Neuron (in vitro differentiated cells): ENCODE results near the gene SUPT3H.
"Not testable (repeated sequence)": the region's sequence is repeated elsewhere in the genome, so short reads cannot be mapped to it uniquely, and the experiment has no call there.

ENCODE experiments used
- H2AFZ ChIP-seq: one replicate; pipeline ENCODE4 v1.6.1; 2013; ENCODE audit warnings: low read depth, mild to moderate bottlenecking, inconsistent platforms, low read length, moderate library complexity
- H3K27me3 ChIP-seq: one replicate; pipeline ENCODE4 v1.6.1; 2013; ENCODE audit warnings: low read length; ENCODE audit not compliant: insufficient read depth
- H3K36me3 ChIP-seq: one replicate; pipeline ENCODE4 v1.6.1; 2013; ENCODE audit warnings: low read length; ENCODE audit not compliant: insufficient read depth
- H3K4me1 ChIP-seq: one replicate; pipeline ENCODE4 v1.6.1; 2013; ENCODE audit warnings: low read length; ENCODE audit not compliant: insufficient read depth
- H3K4me3 ChIP-seq: 2 replicates; pipeline ENCODE4 v1.5.1; 2013; ENCODE audit warnings: mild to moderate bottlenecking, low read length, moderate library complexity
- H3K9me3 ChIP-seq: one replicate; pipeline ENCODE4 v1.6.1; 2013; ENCODE audit warnings: low read length

Gene SUPT3H

DNA sequence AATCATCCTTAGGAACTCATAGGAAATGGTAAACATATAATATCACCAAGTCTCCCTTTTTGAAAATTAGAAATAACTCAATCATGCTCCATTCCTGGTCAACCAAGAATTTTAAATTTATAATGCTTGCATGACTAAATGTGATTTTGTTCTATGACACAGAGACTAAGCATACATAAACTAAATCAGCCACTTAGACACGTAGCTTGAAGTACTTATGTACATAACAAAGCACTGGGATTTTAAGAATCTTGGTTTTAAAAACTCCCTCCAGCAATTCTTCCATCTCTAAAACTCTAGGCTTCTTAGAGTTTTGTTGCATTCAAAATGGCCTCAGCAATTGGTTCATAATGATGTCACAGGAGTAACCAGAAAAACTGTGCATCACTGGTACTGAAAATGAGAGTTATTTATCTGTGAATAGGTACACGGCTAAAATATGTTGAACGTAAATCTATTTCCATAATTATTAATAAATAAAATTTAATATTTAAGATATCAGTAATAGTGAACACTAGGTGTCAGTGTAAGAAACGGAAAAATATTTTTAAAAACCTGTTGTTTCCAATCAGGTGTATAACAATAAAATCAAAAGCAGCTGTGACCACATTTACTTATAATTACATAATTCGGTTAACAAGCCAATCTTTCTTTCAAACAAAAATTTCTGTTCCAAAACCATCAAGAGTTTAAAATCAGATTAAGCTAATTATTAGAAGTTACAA is 291.2 kb downstream of the SUPT3H start:
- Histone ChIP-seq H3K4me1 (no peaks in the 10 kb centered on the region), H3K4me3 (no peak overlapping the region), H2AFZ (no peak overlapping the region), H3K36me3 (no peaks in the 10 kb centered on the region), H3K27me3 (no peaks in the 10 kb centered on the region), H3K9me3 (no peaks in the 10 kb centered on the region)

DNA sequence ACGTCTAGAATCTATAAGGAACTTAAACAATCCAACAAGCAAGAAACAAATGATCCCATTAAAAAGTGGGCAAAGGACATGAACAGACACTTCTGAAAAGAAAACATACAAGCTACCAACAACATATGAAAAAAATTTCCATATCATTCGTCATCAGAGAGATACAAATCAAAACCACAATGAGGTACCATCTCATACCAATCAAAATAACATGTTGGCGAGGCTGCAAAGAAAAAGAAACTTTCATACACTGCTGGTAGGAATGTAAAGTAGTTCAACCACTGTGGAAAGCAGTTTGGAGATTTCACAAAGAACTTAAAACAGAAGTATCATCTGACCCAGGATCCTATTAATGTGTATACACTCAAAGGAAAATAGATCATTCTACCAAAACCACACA is 293.5 kb downstream of the SUPT3H start:
- Histone ChIP-seq H2AFZ (no peak overlapping the region), H3K9me3 (peaks cover 3% of the 10 kb centered on the region), H3K36me3 (no peaks in the 10 kb centered on the region), H3K27me3 (no peaks in the 10 kb centered on the region), H3K4me3 (no peak overlapping the region), H3K4me1 (no peaks in the 10 kb centered on the region)

DNA sequence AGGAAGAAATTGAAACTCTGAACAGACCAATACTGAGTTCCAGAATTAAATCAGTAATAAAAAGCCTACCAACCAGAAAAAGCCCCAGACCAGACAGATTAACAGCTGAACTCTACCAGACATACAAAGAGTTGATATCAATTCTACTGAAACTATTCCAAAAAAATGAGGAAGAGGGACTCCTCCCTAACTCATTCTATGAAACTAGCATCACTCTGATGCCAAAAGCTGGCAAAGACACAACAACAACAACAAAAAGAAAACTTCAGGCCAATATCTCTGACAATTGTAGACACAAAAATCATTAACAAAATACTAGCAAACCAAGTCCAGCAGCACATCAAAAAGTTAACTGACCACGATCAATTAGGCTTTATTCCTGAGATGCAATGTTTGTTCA is 295.6 kb downstream of the SUPT3H start:
- no peak overlapping the region for H2AFZ ChIP-seq
- peaks cover 4% of the 10 kb centered on the region for H3K9me3 ChIP-seq
- no peaks in the 10 kb centered on the region for H3K4me1 ChIP-seq
- H3K36me3 ChIP-seq, result no peaks in the 10 kb centered on the region
- no peaks in the 10 kb centered on the region for H3K27me3 ChIP-seq
- H3K4me3 ChIP-seq, result no peak overlapping the region

DNA sequence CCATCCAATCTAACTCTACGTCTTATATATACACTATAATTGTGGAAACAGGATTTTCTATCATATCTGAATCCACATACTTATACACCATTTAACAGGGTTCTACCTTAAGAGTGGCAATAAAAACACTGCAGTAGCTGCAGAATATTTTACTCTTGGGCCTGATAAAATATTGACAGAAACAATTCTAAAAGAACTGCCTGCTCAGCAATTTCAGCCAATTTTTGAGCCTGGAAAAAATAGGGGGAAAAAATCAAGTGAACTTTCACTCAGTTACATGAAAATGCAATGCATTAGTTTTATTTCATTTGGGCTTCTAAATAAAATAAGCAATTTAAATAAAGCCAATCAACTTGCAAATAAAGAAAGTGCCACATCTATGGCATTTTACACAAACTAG is 296.1 kb downstream of the SUPT3H start:
- H3K27me3 ChIP-seq, result no peaks in the 10 kb centered on the region
- no peak overlapping the region for H3K4me3 ChIP-seq
- no peak overlapping the region for H2AFZ ChIP-seq
- no peaks in the 10 kb centered on the region for H3K36me3 ChIP-seq
- H3K9me3 ChIP-seq, result peaks cover 4% of the 10 kb centered on the region
- no peaks in the 10 kb centered on the region for H3K4me1 ChIP-seq

DNA sequence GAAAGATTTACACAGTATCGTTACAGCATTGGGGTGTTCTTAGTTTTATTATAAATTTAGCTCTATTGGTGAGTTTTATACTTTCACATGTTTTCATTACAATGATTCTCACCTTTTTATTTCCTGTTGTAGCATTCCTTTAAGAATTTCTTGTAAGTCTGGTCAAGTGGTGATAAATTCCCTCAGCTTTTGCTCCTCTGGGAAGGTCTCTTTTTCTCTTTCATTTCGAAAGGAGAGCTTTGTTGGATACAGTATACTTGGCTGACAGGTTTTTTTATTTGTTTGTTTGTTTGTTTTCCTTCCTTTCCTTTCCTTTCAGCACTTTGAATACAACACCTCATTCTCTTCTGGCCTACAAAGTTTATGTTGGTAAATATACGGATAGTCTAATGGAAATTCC is 299.3 kb downstream of the SUPT3H start:
- no peak overlapping the region for H3K4me3 ChIP-seq
- no peaks in the 10 kb centered on the region for H3K27me3 ChIP-seq
- H3K9me3 ChIP-seq, result peaks cover 4% of the 10 kb centered on the region
- no peaks in the 10 kb centered on the region for H3K36me3 ChIP-seq
- H2AFZ ChIP-seq, result no peak overlapping the region
- no peaks in the 10 kb centered on the region for H3K4me1 ChIP-seq

DNA sequence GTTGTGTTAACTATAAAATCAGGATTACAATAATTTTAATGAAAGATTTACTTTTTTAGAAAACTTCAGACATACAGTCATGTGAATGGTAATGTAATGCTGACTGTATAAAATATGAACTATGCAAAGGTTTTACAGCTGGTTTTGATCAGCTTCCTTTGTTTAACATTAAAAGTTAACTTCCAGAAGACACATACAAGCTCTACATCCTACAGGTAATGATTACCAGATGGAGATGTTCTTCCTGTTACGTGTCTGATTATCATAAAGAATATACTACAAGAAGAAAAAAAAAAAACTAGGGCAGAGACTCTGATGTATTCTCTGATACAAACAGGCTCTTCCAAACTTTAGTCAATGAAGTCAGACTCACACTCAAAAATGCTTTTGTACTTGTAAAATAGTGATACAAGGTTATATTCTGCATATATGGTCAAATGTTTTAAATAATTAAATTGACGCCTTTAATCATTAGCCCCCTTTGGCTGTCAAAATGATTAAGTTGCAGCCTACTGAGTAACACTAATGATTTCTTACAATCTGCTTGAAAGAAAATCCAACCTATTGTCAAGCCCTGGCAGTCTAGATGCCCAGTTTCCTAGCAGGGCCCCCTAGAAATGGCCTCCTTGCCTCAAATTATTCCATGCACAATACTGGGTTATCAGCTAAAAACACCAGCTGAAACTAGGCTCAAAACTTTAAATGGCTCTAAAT is 301.4 kb downstream of the SUPT3H start:
- no peak overlapping the region for H3K4me3 ChIP-seq
- no peaks in the 10 kb centered on the region for H3K36me3 ChIP-seq
- no peaks in the 10 kb centered on the region for H3K4me1 ChIP-seq
- H2AFZ ChIP-seq, result no peak overlapping the region
- H3K9me3 ChIP-seq, result peaks cover 4% of the 10 kb centered on the region
- H3K27me3 ChIP-seq, result no peaks in the 10 kb centered on the region

DNA sequence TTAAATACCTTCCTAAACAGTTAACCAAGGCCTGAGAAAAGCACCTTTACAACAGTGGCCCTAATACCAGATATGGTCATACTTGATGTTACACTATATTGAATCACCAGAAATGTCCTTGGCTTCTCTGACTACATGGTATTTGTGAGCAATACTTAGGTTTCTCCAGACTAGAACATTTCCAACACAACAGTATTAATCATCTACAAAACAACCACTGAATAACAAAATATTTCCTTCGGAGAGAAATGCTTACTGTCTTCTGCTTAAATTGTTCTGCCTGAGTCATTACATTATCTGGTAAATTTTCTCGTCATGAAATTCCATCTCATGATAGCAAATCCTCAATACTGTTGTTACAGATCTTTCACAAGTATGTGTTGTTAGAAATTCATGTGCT is 302.5 kb downstream of the SUPT3H start:
- no peak overlapping the region for H3K4me3 ChIP-seq
- peaks cover 4% of the 10 kb centered on the region for H3K9me3 ChIP-seq
- no peak overlapping the region for H2AFZ ChIP-seq
- no peaks in the 10 kb centered on the region for H3K27me3 ChIP-seq
- no peaks in the 10 kb centered on the region for H3K4me1 ChIP-seq
- no peaks in the 10 kb centered on the region for H3K36me3 ChIP-seq

DNA sequence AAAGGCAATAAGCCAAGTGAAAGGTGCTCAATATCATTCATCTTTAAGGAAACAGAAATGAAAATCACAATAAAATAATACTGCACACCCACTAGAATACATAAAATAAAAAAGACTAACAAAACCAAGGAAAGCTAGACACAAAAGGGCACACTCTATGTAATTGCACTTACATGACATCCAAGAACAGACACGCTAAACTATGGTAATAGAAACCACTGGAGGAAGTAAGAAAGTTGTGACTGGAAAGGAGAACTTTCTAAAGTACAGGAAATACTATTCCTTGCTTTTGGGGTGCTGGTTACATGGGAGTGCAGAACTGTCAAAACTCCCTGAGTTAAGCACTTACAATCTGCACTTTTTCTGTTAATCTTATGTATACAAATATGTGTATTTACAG is 303.3 kb downstream of the SUPT3H start:
- Histone ChIP-seq H2AFZ (no peak overlapping the region), H3K4me3 (no peak overlapping the region), H3K4me1 (no peaks in the 10 kb centered on the region), H3K36me3 (no peaks in the 10 kb centered on the region), H3K9me3 (peaks cover 3% of the 10 kb centered on the region), H3K27me3 (no peaks in the 10 kb centered on the region)

DNA sequence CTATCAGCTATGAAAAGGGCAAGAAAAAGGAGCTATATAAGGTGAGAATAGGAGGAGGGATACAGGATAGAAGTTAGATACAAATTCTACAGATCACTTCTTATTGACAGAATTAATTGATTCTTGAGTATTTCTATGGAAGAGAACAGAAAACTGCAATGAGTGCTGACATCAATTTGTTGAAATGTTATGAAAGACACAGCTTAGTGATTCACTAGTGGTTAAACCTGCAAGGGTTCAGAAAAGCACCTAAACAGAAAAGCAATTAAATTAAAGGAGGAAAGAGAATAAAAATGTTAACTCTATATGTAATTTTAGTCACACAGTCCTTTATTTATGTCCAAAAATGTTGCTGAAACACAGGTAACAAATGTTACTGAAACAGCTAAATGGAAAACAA is 304.0 kb downstream of the SUPT3H start:
- Histone ChIP-seq H3K4me1 (no peaks in the 10 kb centered on the region), H3K36me3 (no peaks in the 10 kb centered on the region), H3K4me3 (no peak overlapping the region), H3K9me3 (no peaks in the 10 kb centered on the region), H2AFZ (no peak overlapping the region), H3K27me3 (no peaks in the 10 kb centered on the region)

DNA sequence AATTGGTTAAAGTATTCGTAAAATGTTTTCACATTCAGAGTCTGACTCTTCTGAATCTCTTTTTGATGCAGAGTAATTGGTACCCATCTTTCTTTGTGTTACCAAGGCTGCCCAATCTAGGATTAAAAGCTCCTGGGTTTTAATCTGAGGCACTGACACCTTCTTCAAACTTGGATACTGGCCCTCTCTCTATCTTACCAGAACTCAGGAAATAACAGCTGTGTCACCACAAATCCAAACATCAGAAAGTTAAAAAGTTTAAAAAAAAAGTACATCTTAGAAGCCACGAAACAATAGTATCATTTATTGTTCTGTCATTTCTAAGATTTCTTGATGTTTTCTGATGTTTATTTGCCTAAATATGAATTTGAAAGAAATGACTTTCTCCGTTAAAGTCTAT is 305.1 kb downstream of the SUPT3H start:
- H3K27me3 ChIP-seq, result no peaks in the 10 kb centered on the region
- H2AFZ ChIP-seq, result no peak overlapping the region
- H3K9me3 ChIP-seq, result no peaks in the 10 kb centered on the region
- no peaks in the 10 kb centered on the region for H3K36me3 ChIP-seq
- no peaks in the 10 kb centered on the region for H3K4me1 ChIP-seq
- H3K4me3 ChIP-seq, result no peak overlapping the region

DNA sequence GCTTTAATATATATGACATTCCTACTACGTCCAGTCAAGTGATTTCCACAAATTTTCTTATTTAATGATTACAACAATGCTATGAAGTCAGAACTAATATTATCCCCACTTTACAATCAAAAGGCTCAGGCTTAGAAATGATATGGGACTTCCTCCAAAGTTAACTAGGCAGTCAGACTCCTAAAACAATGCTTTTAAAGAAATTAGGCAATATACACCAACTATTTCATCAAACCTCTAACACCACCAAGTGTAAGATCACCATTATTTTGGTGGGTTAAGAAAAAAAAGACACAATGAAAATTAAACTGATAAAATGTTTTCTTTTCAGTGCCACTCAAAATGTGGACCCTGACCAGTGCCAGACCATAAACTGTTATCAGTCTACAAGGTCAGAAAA is 305.7 kb downstream of the SUPT3H start:
- Histone ChIP-seq H2AFZ (no peak overlapping the region), H3K4me3 (no peak overlapping the region), H3K36me3 (no peaks in the 10 kb centered on the region), H3K9me3 (no peaks in the 10 kb centered on the region), H3K4me1 (no peaks in the 10 kb centered on the region), H3K27me3 (no peaks in the 10 kb centered on the region)

DNA sequence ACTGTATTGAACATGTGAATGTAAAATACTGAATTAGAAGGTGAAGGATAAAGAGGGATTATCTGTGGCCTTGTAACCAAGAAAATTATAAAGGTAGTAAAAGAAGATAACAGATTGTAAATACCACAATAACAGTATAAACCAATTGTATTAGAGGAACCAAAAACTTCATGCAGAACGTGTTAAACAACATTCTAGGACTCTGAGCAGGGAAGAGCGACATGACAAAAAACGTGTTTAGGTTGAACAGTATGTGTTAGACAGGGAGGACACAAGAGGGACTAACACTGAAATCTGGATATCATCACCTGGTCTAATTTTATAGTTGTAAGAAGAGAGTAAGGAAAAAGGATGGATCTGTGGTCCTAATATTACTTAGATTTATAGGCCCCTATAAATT is 308.6 kb downstream of the SUPT3H start:
- H2AFZ ChIP-seq, result no peak overlapping the region
- no peak overlapping the region for H3K4me3 ChIP-seq
- no peaks in the 10 kb centered on the region for H3K4me1 ChIP-seq
- no peaks in the 10 kb centered on the region for H3K9me3 ChIP-seq
- no peaks in the 10 kb centered on the region for H3K27me3 ChIP-seq
- no peaks in the 10 kb centered on the region for H3K36me3 ChIP-seq

DNA sequence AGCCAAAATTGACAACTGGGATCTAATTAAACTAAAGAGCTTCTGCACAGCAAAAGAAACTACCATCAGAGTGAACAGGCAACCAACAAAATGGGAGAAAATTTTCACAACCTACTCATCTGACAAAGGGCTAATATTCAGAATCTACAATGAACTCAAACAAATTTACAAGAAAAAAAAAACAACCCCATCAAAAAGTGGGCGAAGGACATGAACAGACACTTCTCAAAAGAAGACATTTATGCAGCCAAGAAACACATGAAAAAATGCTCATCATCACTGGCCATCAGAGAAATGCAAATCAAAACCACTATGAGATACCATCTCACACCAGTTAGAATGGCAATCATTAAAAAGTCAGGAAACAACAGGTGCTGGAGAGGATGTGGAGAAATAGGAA is 310.3 kb downstream of the SUPT3H start:
- not testable (repeated sequence) for H3K27me3 ChIP-seq, H3K9me3 ChIP-seq, H3K36me3 ChIP-seq, H3K4me1 ChIP-seq, H3K4me3 ChIP-seq, H2AFZ ChIP-seq

DNA sequence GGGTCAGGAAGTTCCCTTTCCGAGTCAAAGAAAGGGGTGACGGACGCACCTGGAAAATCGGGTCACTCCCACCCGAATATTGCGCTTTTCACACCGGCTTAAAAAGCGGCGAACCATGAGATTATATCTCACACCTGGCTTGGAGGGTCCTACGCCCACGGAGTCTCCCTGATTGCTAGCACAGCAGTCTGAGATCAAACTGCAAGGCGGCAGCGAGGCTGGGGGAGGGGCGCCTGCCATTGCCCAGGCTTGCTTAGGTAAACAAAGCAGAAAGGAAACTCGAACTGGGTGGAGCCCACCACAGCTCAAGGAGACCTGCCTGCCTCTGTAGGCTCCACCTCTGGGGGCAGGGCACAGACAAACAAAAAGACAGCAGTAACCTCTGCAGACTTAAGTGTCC is 315.1 kb downstream of the SUPT3H start:
- H3K36me3 ChIP-seq, H3K9me3 ChIP-seq, H3K4me3 ChIP-seq, H2AFZ ChIP-seq, H3K4me1 ChIP-seq, H3K27me3 ChIP-seq: not testable (repeated sequence)
